ENCODE measurements around the gene SCARB2. TPM values are rescaled to one million over a fixed set of nuclear protein-coding genes. Genes with fewer than 3 reads are reported as not detected.

The SCARB2 gene
- total RNA-seq, 1 experiment from 2014 or later: 51.3 TPM

- DNase-seq (ENCODE audit: low read depth, low spot score) (no peak), ATAC-seq (no peak)
- no peak overlapping the region for H3K4me2 ChIP-seq (ENCODE audit: low read length)
- BruUV-seq (replicated peaks): no TSS peak
- no peak overlapping the region for H3K9ac ChIP-seq (ENCODE audit: low read length)
- ChIA-PET RAD21 (ENCODE audit: low non-redundant PET in 1 of 2, low total read pairs in 2 of 2, uncharacterized antibody in 2 of 2, unreplicated experiment in 2 of 2) (no interaction called here), POLR2A (no interaction called here), CTCF (no interaction called here)
- no peak overlapping the region for H3K4me3 ChIP-seq (replicated peaks in 1 of 2; ENCODE audit: low read depth in 1 of 2, low read length in 2 of 2)
- H3K27me3 ChIP-seq (ENCODE audit: insufficient read depth, low read length): no peaks in the 10 kb centered on the region
- no peaks in the 10 kb centered on the region for H3K79me2 ChIP-seq (ENCODE audit: insufficient read depth, low read length)
- H3K4me1 ChIP-seq (ENCODE audit: control insufficient read depth in 1 of 2, insufficient read depth in 2 of 2, low read length in 2 of 2): no peaks in the 10 kb centered on the region
- peaks cover 0 to under 1% of the 10 kb centered on the region in 2 experiments; a peak in 1 of 4 replicates for H3K36me3 ChIP-seq (ENCODE audit: control insufficient read depth in 1 of 2, insufficient read depth in 2 of 2, low read length in 2 of 2)
- H3K9me2 ChIP-seq (ENCODE audit: insufficient read depth): peaks cover 2% of the 10 kb centered on the region; the same call in 1 of the 2 replicates
- H4K20me1 ChIP-seq (ENCODE audit: insufficient read depth): no peaks in the 10 kb centered on the region
- H3K9me3 ChIP-seq (ENCODE audit: control insufficient read depth in 1 of 2, insufficient read depth in 1 of 2, low read depth in 1 of 2, low read length in 2 of 2): no peaks in the 10 kb centered on the region
- TF ChIP-seq YY1 (IDR thresholded peaks at IDR 0.05; ENCODE audit: extremely low read depth, insufficient replicate concordance, low read depth, low read length): no peak
- TF ChIP-seq SP1 (IDR thresholded peaks at IDR 0.05; ENCODE audit: low read depth): no peak
- TF ChIP-seq EGR1 (IDR thresholded peaks at IDR 0.05; ENCODE audit: low read depth): no peak
- no peak for TF ChIP-seq CBX3 (IDR thresholded peaks at IDR 0.05; ENCODE audit: low read depth)
- TF ChIP-seq SIN3A (IDR thresholded peaks at IDR 0.05; ENCODE audit: low read depth): no peak
- TF ChIP-seq ZFX (IDR thresholded peaks at IDR 0.05): no peak
- TF ChIP-seq POLR2A (IDR thresholded peaks at IDR 0.05; ENCODE audit: borderline replicate concordance, extremely low read depth, insufficient read depth, insufficient read length): no peak
- no peak for TF ChIP-seq EZH2 (IDR thresholded peaks at IDR 0.05)
- no peak for TF ChIP-seq CEBPB (IDR thresholded peaks at IDR 0.05; ENCODE audit: low read depth)
- no peak for TF ChIP-seq POLR2AphosphoS5 (IDR thresholded peaks at IDR 0.05; ENCODE audit: low read depth, low read length)
- no peak for TF ChIP-seq FOSL1 (IDR thresholded peaks at IDR 0.05; ENCODE audit: low read depth)
- no peak for TF ChIP-seq ATF3 (IDR thresholded peaks at IDR 0.05)
- no peak for TF ChIP-seq SRF (IDR thresholded peaks at IDR 0.05; ENCODE audit: low read depth)
- TF ChIP-seq RAD21 (IDR thresholded peaks at IDR 0.05; ENCODE audit: low read depth): no peak
- TF ChIP-seq, protein P1, sequence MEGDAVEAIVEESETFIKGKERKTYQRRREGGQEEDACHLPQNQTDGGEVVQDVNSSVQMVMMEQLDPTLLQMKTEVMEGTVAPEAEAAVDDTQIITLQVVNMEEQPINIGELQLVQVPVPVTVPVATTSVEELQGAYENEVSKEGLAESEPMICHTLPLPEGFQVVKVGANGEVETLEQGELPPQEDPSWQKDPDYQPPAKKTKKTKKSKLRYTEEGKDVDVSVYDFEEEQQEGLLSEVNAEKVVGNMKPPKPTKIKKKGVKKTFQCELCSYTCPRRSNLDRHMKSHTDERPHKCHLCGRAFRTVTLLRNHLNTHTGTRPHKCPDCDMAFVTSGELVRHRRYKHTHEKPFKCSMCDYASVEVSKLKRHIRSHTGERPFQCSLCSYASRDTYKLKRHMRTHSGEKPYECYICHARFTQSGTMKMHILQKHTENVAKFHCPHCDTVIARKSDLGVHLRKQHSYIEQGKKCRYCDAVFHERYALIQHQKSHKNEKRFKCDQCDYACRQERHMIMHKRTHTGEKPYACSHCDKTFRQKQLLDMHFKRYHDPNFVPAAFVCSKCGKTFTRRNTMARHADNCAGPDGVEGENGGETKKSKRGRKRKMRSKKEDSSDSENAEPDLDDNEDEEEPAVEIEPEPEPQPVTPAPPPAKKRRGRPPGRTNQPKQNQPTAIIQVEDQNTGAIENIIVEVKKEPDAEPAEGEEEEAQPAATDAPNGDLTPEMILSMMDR (IDR thresholded peaks at IDR 0.05 in 2 of 3, conservative IDR thresholded peaks at IDR 0.05 in 1 of 3; ENCODE audit: borderline replicate concordance in 1 of 3, insufficient read depth in 1 of 3, low read depth in 2 of 3, low read length in 2 of 3): no peak
- no peak for TF ChIP-seq MAX (IDR thresholded peaks at IDR 0.05)
- no peak for TF ChIP-seq TCF7L2 (IDR thresholded peaks at IDR 0.05; ENCODE audit: borderline replicate concordance, extremely low read depth, insufficient read depth, insufficient read length)
- TF ChIP-seq ZNF274 (IDR thresholded peaks at IDR 0.05; ENCODE audit: low read depth, low read length): no peak
- no peak for TF ChIP-seq JUND (IDR thresholded peaks at IDR 0.05)
- TF ChIP-seq, protein P2, sequence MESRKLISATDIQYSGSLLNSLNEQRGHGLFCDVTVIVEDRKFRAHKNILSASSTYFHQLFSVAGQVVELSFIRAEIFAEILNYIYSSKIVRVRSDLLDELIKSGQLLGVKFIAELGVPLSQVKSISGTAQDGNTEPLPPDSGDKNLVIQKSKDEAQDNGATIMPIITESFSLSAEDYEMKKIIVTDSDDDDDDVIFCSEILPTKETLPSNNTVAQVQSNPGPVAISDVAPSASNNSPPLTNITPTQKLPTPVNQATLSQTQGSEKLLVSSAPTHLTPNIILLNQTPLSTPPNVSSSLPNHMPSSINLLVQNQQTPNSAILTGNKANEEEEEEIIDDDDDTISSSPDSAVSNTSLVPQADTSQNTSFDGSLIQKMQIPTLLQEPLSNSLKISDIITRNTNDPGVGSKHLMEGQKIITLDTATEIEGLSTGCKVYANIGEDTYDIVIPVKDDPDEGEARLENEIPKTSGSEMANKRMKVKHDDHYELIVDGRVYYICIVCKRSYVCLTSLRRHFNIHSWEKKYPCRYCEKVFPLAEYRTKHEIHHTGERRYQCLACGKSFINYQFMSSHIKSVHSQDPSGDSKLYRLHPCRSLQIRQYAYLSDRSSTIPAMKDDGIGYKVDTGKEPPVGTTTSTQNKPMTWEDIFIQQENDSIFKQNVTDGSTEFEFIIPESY (IDR thresholded peaks at IDR 0.05; ENCODE audit: extremely low read depth, insufficient replicate concordance, low read length): no peak
- H2AFZ ChIP-seq (ENCODE audit: low read depth, low read length, poor library complexity, severe bottlenecking): no peak overlapping the region
- intact Hi-C loops (cut with micrococcal nuclease): no loop called here
- H3K27ac ChIP-seq (ENCODE audit: low read depth, low read length): no peak overlapping the region
These were observed 57.6 kb downstream of the SCARB2 start for GRCh38 chr4:76155979-76156378.

All from HCT116 (cell line).